ENCODE measurements around the gene ATP8B1. TPM values are rescaled to one million over a fixed set of nuclear protein-coding genes. Genes with fewer than 3 reads are reported as not detected.

The ATP8B1 gene
- total and polyA plus RNA-seq, 9 of the 15 experiments (the other 6 are each of a cell fraction or from before 2014, with no cell fraction given), result 0.01 to 0.22 (median 0.03) TPM; not detected in 3

- no TSS peak for BruUV-seq (replicated peaks)
- TF ChIP-seq, protein P1, sequence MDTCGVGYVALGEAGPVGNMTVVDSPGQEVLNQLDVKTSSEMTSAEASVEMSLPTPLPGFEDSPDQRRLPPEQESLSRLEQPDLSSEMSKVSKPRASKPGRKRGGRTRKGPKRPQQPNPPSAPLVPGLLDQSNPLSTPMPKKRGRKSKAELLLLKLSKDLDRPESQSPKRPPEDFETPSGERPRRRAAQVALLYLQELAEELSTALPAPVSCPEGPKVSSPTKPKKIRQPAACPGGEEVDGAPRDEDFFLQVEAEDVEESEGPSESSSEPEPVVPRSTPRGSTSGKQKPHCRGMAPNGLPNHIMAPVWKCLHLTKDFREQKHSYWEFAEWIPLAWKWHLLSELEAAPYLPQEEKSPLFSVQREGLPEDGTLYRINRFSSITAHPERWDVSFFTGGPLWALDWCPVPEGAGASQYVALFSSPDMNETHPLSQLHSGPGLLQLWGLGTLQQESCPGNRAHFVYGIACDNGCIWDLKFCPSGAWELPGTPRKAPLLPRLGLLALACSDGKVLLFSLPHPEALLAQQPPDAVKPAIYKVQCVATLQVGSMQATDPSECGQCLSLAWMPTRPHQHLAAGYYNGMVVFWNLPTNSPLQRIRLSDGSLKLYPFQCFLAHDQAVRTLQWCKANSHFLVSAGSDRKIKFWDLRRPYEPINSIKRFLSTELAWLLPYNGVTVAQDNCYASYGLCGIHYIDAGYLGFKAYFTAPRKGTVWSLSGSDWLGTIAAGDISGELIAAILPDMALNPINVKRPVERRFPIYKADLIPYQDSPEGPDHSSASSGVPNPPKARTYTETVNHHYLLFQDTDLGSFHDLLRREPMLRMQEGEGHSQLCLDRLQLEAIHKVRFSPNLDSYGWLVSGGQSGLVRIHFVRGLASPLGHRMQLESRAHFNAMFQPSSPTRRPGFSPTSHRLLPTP (IDR thresholded peaks at IDR 0.05; ENCODE audit: borderline replicate concordance, extremely low read depth, insufficient read length), result no peak
- TF ChIP-seq, protein P2, sequence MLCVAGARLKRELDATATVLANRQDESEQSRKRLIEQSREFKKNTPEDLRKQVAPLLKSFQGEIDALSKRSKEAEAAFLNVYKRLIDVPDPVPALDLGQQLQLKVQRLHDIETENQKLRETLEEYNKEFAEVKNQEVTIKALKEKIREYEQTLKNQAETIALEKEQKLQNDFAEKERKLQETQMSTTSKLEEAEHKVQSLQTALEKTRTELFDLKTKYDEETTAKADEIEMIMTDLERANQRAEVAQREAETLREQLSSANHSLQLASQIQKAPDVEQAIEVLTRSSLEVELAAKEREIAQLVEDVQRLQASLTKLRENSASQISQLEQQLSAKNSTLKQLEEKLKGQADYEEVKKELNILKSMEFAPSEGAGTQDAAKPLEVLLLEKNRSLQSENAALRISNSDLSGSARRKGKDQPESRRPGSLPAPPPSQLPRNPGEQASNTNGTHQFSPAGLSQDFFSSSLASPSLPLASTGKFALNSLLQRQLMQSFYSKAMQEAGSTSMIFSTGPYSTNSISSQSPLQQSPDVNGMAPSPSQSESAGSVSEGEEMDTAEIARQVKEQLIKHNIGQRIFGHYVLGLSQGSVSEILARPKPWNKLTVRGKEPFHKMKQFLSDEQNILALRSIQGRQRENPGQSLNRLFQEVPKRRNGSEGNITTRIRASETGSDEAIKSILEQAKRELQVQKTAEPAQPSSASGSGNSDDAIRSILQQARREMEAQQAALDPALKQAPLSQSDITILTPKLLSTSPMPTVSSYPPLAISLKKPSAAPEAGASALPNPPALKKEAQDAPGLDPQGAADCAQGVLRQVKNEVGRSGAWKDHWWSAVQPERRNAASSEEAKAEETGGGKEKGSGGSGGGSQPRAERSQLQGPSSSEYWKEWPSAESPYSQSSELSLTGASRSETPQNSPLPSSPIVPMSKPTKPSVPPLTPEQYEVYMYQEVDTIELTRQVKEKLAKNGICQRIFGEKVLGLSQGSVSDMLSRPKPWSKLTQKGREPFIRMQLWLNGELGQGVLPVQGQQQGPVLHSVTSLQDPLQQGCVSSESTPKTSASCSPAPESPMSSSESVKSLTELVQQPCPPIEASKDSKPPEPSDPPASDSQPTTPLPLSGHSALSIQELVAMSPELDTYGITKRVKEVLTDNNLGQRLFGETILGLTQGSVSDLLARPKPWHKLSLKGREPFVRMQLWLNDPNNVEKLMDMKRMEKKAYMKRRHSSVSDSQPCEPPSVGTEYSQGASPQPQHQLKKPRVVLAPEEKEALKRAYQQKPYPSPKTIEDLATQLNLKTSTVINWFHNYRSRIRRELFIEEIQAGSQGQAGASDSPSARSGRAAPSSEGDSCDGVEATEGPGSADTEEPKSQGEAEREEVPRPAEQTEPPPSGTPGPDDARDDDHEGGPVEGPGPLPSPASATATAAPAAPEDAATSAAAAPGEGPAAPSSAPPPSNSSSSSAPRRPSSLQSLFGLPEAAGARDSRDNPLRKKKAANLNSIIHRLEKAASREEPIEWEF (CRISPR knock-in tag; IDR thresholded peaks at IDR 0.05), result no peak
- TF ChIP-seq JUN (IDR thresholded peaks at IDR 0.05; ENCODE audit: borderline replicate concordance, low read depth, low read length) (no peak), JUN (CRISPR knock-in tag; IDR thresholded peaks at IDR 0.05; ENCODE audit: borderline replicate concordance) (no peak), MAFF (IDR thresholded peaks at IDR 0.05; ENCODE audit: low read length) (no peak), ZNF445 (CRISPR knock-in tag; IDR thresholded peaks at IDR 0.05; ENCODE audit: low read depth) (no peak), DNMT1 (IDR thresholded peaks at IDR 0.05) (no peak), SREBF2 (CRISPR knock-in tag; IDR thresholded peaks at IDR 0.05) (no peak), ZNF174 (CRISPR knock-in tag; IDR thresholded peaks at IDR 0.05) (no peak), TAL1 (IDR thresholded peaks at IDR 0.05) (no peak), SLC30A9 (CRISPR knock-in tag; IDR thresholded peaks at IDR 0.05) (no peak), ATF6 (CRISPR knock-in tag; IDR thresholded peaks at IDR 0.05) (no peak), TFAM (CRISPR knock-in tag; conservative IDR thresholded peaks at IDR 0.05) (no peak)
These were observed 60.1 kb downstream of the ATP8B1 start for GRCh38 chr18:57743008-57743407.

More at GRCh38 chr18:57743008-57743407, 60.1 kb downstream of the ATP8B1 start:
- H3K9ac ChIP-seq (ENCODE audit: insufficient read depth in 1 of 2, low read depth in 2 of 2, low read length in 2 of 2), result no peak overlapping the region
- no peak for DNase-seq (ENCODE audit: extremely low read depth in 1 of 4, low spot score in 3 of 4)
- no peak for FAIRE-seq
- no peak overlapping the region for H2AFZ ChIP-seq (ENCODE audit: low read depth, low read length)
- no peaks in the 10 kb centered on the region for H3K4me1 ChIP-seq (replicated peaks in 1 of 2; ENCODE audit: control insufficient read depth in 2 of 2, insufficient read depth in 2 of 2, low read length in 2 of 2)
- no peaks in the 10 kb centered on the region for H3K79me2 ChIP-seq (ENCODE audit: control insufficient read depth, insufficient read depth, low read length)
- no peaks in the 10 kb centered on the region for H3K27me3 ChIP-seq (ENCODE audit: control insufficient read depth in 2 of 2, insufficient read depth in 2 of 2, low read length in 2 of 2)
- no peak for ATAC-seq
- H3K9me3 ChIP-seq (replicated peaks; ENCODE audit: control insufficient read depth, insufficient read depth, low read depth, low read length), result no peaks in the 10 kb centered on the region
- ChIA-PET POLR2A (no interaction called here), CTCF (ENCODE audit: low intra/inter-chr PET ratio) (no interaction called here)
- H3K4me2 ChIP-seq (ENCODE audit: insufficient read depth, low read length), result no peak overlapping the region
- 44% methylated on average over 3 of the region's 3 CpGs for WGBS (ENCODE audit: insufficient coverage, low coverage, missing lambda C conversion rate)
- no peak overlapping the region for H3K27ac ChIP-seq (ENCODE audit: extremely low read depth, low read depth, low read length)
- in situ Hi-C loops (cut with MboI), result no loop called here
- no peaks in the 10 kb centered on the region for H3K9me1 ChIP-seq (ENCODE audit: control insufficient read depth, insufficient read depth, low read length)
- intact Hi-C loops (cut with micrococcal nuclease), result no loop called here
- no peaks in the 10 kb centered on the region for H4K20me1 ChIP-seq (replicated peaks; ENCODE audit: control insufficient read depth, insufficient read depth, low read length)
- no peak overlapping the region for H3K4me3 ChIP-seq
- no peaks in the 10 kb centered on the region for H3K36me3 ChIP-seq (ENCODE audit: control insufficient read depth, insufficient read depth, low read length)
